KG1 (cell line): ENCODE measurements around the gene DLK2.
"Not testable (repeated sequence)": the region's sequence is repeated elsewhere in the genome, so short reads cannot be mapped to it uniquely, and the experiment has no call there.

ENCODE experiments used
- DNase-seq: peaks from one replicate; lab custom pipeline; 2025; lab: John Stamatoyannopoulos, UW

The DLK2 gene

GRCh38 chr6:43481591-43482236 lies 26.4 kb upstream of the DLK2 start:
- DNase-seq, result no peak

GRCh38 chr6:43481075-43481474 lies 25.7 kb upstream of the DLK2 start:
- no peak for DNase-seq

GRCh38 chr6:43478008-43478372 lies 22.6 kb upstream of the DLK2 start:
- no peak for DNase-seq

GRCh38 chr6:43477235-43478007 lies 22.1 kb upstream of the DLK2 start, which contains the start of gene TJAP1:
Gene TJAP1 (plus strand): TSS chr6:43477570. CDS start chr6:43499002, 21,432 bp downstream.
- peak; percentile 72 for DNase-seq

GRCh38 chr6:43476746-43477145 lies 21.4 kb upstream of the DLK2 start:
- no peak for DNase-seq

- no peak for DNase-seq
Observed at GRCh38 chr6:43475516-43475915, 20.2 kb upstream of the DLK2 start.

- DNase-seq, result no peak
Observed at GRCh38 chr6:43472515-43472914, 17.2 kb upstream of the DLK2 start.

- DNase-seq, result no peak
Observed at GRCh38 chr6:43471399-43471798, 16.1 kb upstream of the DLK2 start.

GRCh38 chr6:43469947-43470346 lies 14.6 kb upstream of the DLK2 start:
- DNase-seq, result no peak

- no peak for DNase-seq
Observed at GRCh38 chr6:43468748-43469681, 13.7 kb upstream of the DLK2 start.

- DNase-seq, result no peak
Observed at GRCh38 chr6:43468240-43468639, 12.9 kb upstream of the DLK2 start.

GRCh38 chr6:43467752-43468151 lies 12.4 kb upstream of the DLK2 start:
- no peak for DNase-seq

GRCh38 chr6:43467265-43467664 lies 11.9 kb upstream of the DLK2 start:
- DNase-seq, result not testable (repeated sequence)

GRCh38 chr6:43465948-43466347 lies 10.6 kb upstream of the DLK2 start:
- no peak for DNase-seq

- DNase-seq, result no peak
Observed at GRCh38 chr6:43464337-43464736, 9.0 kb upstream of the DLK2 start.

GRCh38 chr6:43461936-43462335 lies 6.6 kb upstream of the DLK2 start:
- DNase-seq, result no peak

GRCh38 chr6:43460032-43460431 lies 4.7 kb upstream of the DLK2 start:
- no peak for DNase-seq

- DNase-seq, result no peak
Observed at GRCh38 chr6:43459535-43459934, 4.2 kb upstream of the DLK2 start.

GRCh38 chr6:43458154-43458553 lies 2.8 kb upstream of the DLK2 start:
- not testable (repeated sequence) for DNase-seq

- no peak for DNase-seq
Observed at GRCh38 chr6:43457643-43458042, 2.3 kb upstream of the DLK2 start.

- no peak for DNase-seq
Observed at GRCh38 chr6:43454696-43455530, 435 bp downstream of the DLK2 start.

GRCh38 chr6:43454290-43454695 lies 1.1 kb downstream of the DLK2 start:
- no peak for DNase-seq
